ENCODE data around the gene TRAPPC3.

Gene TRAPPC3

GRCh38 chr1:36177589-36178431 lies 28.5 kb upstream of the TRAPPC3 start:
- no peak overlapping the region for H2BK12ac ChIP-seq (ENCODE audit: low read length)
- H3K23ac ChIP-seq (ENCODE audit: low read length) = no peak overlapping the region
- no peak overlapping the region for H2BK5ac ChIP-seq (ENCODE audit: low read depth, low read length, poor library complexity)
- H2AK5ac ChIP-seq (ENCODE audit: low read length) = no peak overlapping the region
- H3K9ac ChIP-seq (ENCODE audit: low read length) = no peak overlapping the region
- H3K9me3 ChIP-seq (ENCODE audit: insufficient read depth, low read depth, low read length) = no peaks in the 10 kb centered on the region
- H3K27ac ChIP-seq (ENCODE audit: low read depth, low read length) = no peak overlapping the region
- no peak overlapping the region for H3K4me3 ChIP-seq (ENCODE audit: low read depth, low read length)
- no peak overlapping the region for H2BK120ac ChIP-seq (ENCODE audit: insufficient read depth, low read length, poor library complexity)
- DNase-seq = no peak
- no peak overlapping the region for H3K14ac ChIP-seq (ENCODE audit: low read length)
- H3K4me2 ChIP-seq (ENCODE audit: low read length) = no peak overlapping the region
- no peak overlapping the region for H2AFZ ChIP-seq (ENCODE audit: insufficient read depth, low read length, poor library complexity)
- H3K4me1 ChIP-seq (ENCODE audit: control insufficient read depth in 1 of 2, insufficient read depth in 2 of 2, low read length in 2 of 2) = peaks cover 4 to 6% of the 10 kb centered on the region in 2 experiments
- H4K12ac ChIP-seq (ENCODE audit: low read depth, low read length) = no peak overlapping the region
- H4K8ac ChIP-seq (ENCODE audit: low read depth, low read length) = no peak overlapping the region
- no peak overlapping the region for H3K4ac ChIP-seq (ENCODE audit: low read depth, low read length)
- no peaks in the 10 kb centered on the region for H3K27me3 ChIP-seq (ENCODE audit: insufficient read depth, low read length)
- H3K79me2 ChIP-seq (ENCODE audit: control insufficient read depth, insufficient read depth, low read length, poor library complexity) = no peaks in the 10 kb centered on the region
- peaks cover 83 to 88% of the 10 kb centered on the region in 2 experiments for H3K36me3 ChIP-seq (ENCODE audit: control insufficient read depth in 1 of 2, insufficient read depth in 2 of 2, low read length in 2 of 2)
- H4K91ac ChIP-seq (ENCODE audit: low read depth, low read length) = no peak overlapping the region
- WGBS (ENCODE audit: extremely low coverage, insufficient coverage, insufficient read length) = no CpG with 5 or more reads among the region's 33 CpGs
- H3K79me1 ChIP-seq (ENCODE audit: low read length) = no peaks in the 10 kb centered on the region
- H3K18ac ChIP-seq (ENCODE audit: low read length) = no peak overlapping the region

DNA sequence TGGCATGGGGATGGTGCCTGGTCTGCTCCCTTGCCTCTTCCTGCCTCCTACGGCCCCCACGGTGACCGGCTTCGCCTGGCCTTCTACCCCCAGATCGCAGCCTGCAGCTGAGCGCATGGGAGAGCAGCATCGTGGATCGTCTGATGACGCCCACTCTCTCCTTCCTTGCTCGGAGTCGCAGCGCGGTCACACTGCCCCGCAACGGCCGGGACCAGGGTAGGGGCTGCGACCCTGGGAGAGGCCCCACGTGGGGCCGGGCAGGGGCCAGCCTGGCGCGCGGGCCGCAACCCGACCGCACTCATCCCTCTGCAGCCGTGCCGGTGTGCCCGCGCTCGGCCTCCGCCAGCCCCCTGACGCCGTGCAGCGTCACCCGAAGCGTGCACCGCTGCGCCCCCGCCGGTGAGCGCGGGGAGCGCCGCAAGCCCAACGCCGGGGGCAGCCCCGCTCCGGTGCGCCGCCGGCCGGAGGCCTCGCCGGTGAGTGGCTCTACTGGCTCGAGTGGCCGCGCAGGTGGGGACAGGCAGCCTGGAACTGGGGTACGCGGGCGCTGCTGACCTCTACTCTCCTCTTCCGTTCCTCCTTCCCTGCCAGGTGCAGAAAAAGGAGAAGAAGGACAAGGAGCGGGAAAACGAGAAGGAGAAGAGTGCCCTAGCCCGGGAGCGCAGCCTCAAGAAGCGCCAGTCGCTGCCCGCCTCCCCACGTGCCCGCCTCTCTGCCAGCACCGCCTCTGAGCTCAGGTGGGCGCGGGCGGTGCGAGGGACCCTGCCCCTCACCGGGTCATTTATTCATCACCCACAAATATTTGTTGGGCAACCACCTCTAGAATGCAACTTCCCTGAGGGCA lies 27.0 kb upstream of the TRAPPC3 start:
- Histone ChIP-seq H3K79me2 (ENCODE audit: control insufficient read depth, insufficient read depth, low read length, poor library complexity) (no peaks in the 10 kb centered on the region), H3K4me3 (ENCODE audit: low read depth, low read length) (no peak overlapping the region), H3K27ac (ENCODE audit: low read depth, low read length) (no peak overlapping the region), H3K14ac (ENCODE audit: low read length) (no peak overlapping the region), H3K36me3 (ENCODE audit: control insufficient read depth in 1 of 2, insufficient read depth in 2 of 2, low read length in 2 of 2) (peaks cover 89 to 96% of the 10 kb centered on the region in 2 experiments), H3K4ac (ENCODE audit: low read depth, low read length) (no peak overlapping the region), H3K18ac (ENCODE audit: low read length) (no peak overlapping the region), H4K12ac (ENCODE audit: low read depth, low read length) (no peak overlapping the region), H4K91ac (ENCODE audit: low read depth, low read length) (no peak overlapping the region), H3K9ac (ENCODE audit: low read length) (no peak overlapping the region), H3K79me1 (ENCODE audit: low read length) (no peaks in the 10 kb centered on the region), H3K27me3 (ENCODE audit: insufficient read depth, low read length) (no peaks in the 10 kb centered on the region), H3K9me3 (ENCODE audit: insufficient read depth, low read depth, low read length) (no peaks in the 10 kb centered on the region), H3K4me2 (ENCODE audit: low read length) (no peak overlapping the region), H2BK120ac (ENCODE audit: insufficient read depth, low read length, poor library complexity) (no peak overlapping the region), H2AFZ (ENCODE audit: insufficient read depth, low read length, poor library complexity) (no peak overlapping the region), H2BK12ac (ENCODE audit: low read length) (no peak overlapping the region), H2BK5ac (ENCODE audit: low read depth, low read length, poor library complexity) (no peak overlapping the region), H3K4me1 (ENCODE audit: control insufficient read depth in 1 of 2, insufficient read depth in 2 of 2, low read length in 2 of 2) (peaks cover 4 to 6% of the 10 kb centered on the region in 2 experiments), H4K8ac (ENCODE audit: low read depth, low read length) (no peak overlapping the region), H3K23ac (ENCODE audit: low read length) (no peak overlapping the region), H2AK5ac (ENCODE audit: low read length) (no peak overlapping the region)
- WGBS (ENCODE audit: extremely low coverage, insufficient coverage, insufficient read length) = no CpG with 5 or more reads among the region's 76 CpGs
- DNase-seq = no peak

DNA sequence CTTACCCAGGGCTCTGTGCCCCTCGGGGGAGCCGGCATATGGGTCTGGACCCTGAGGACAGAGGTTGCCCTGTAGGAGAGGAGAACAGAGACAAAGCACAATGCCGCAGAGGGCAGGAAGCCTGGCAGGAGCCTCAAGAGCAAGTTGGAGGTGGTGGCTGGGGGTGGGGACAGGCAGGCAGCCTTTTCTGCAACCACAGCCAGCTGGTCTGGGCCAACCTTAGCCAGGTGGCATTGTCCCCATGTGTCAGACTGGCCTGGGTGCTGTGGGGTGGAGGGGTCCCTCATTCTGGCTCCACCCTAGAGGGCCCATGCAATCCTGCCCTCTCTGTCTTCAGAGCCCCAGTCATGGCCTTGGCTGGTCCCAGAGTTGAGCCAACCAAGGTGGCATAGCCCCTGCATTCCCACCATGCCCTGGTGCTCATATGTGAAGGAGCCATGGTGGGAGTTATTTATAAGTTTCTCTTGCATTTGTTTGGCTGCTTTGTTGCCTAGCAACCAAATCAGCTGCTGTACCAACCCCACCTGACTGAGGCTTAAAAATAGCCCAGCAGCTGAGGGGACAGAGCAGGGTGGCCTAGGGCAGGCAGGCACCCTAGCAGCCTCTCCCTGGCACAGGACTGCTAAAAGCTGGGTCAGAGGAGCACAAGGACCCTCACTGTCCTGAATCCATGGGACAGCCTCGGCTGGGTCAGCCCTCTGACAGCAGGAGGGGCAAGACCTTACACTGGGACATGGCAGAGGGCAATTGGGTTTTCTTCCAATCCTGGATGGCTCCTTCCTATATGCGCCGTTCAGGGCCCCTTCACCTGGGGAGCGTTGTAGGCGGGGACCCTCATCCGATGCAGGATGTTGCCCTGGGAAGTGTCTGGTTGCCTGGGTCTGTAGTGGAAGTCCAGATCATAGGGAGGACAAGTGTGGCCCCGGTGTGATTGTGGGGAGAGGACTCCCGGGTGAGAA lies 26.1 kb upstream of the TRAPPC3 start:
- Histone ChIP-seq H2AK5ac (ENCODE audit: low read length) (no peak overlapping the region), H3K4me1 (ENCODE audit: control insufficient read depth in 1 of 2, insufficient read depth in 2 of 2, low read length in 2 of 2) (peaks cover 4 to 6% of the 10 kb centered on the region in 2 experiments), H3K79me2 (ENCODE audit: control insufficient read depth, insufficient read depth, low read length, poor library complexity) (no peaks in the 10 kb centered on the region), H2BK120ac (ENCODE audit: insufficient read depth, low read length, poor library complexity) (no peak overlapping the region), H3K4me3 (ENCODE audit: low read depth, low read length) (no peak overlapping the region), H4K8ac (ENCODE audit: low read depth, low read length) (no peak overlapping the region), H3K9me3 (ENCODE audit: insufficient read depth, low read depth, low read length) (no peaks in the 10 kb centered on the region), H3K9ac (ENCODE audit: low read length) (no peak overlapping the region), H3K18ac (ENCODE audit: low read length) (no peak overlapping the region), H3K14ac (ENCODE audit: low read length) (no peak overlapping the region), H3K4me2 (ENCODE audit: low read length) (no peak overlapping the region), H4K12ac (ENCODE audit: low read depth, low read length) (no peak overlapping the region), H2AFZ (ENCODE audit: insufficient read depth, low read length, poor library complexity) (no peak overlapping the region), H3K4ac (ENCODE audit: low read depth, low read length) (no peak overlapping the region), H3K27me3 (ENCODE audit: insufficient read depth, low read length) (no peaks in the 10 kb centered on the region), H3K36me3 (ENCODE audit: control insufficient read depth in 1 of 2, insufficient read depth in 2 of 2, low read length in 2 of 2) (peaks cover 88 to 96% of the 10 kb centered on the region in 2 experiments), H3K23ac (ENCODE audit: low read length) (no peak overlapping the region), H2BK12ac (ENCODE audit: low read length) (no peak overlapping the region), H2BK5ac (ENCODE audit: low read depth, low read length, poor library complexity) (no peak overlapping the region), H3K79me1 (ENCODE audit: low read length) (no peaks in the 10 kb centered on the region), H3K27ac (ENCODE audit: low read depth, low read length) (no peak overlapping the region), H4K91ac (ENCODE audit: low read depth, low read length) (no peak overlapping the region)
- WGBS (ENCODE audit: extremely low coverage, insufficient coverage, insufficient read length) = no CpG with 5 or more reads among the region's 11 CpGs
- no peak for DNase-seq

- Histone ChIP-seq H3K79me2 (ENCODE audit: control insufficient read depth, insufficient read depth, low read length, poor library complexity) (no peaks in the 10 kb centered on the region), H2AFZ (ENCODE audit: insufficient read depth, low read length, poor library complexity) (no peak overlapping the region), H3K79me1 (ENCODE audit: low read length) (no peaks in the 10 kb centered on the region), H3K36me3 (ENCODE audit: control insufficient read depth in 1 of 2, insufficient read depth in 2 of 2, low read length in 2 of 2) (peaks cover 84 to 94% of the 10 kb centered on the region in 2 experiments), H2AK5ac (ENCODE audit: low read length) (no peak overlapping the region), H4K8ac (ENCODE audit: low read depth, low read length) (no peak overlapping the region), H3K4me3 (ENCODE audit: low read depth, low read length) (no peak overlapping the region), H4K91ac (ENCODE audit: low read depth, low read length) (no peak overlapping the region), H2BK12ac (ENCODE audit: low read length) (no peak overlapping the region), H3K4me2 (ENCODE audit: low read length) (no peak overlapping the region), H3K4ac (ENCODE audit: low read depth, low read length) (no peak overlapping the region), H3K18ac (ENCODE audit: low read length) (no peak overlapping the region), H3K14ac (ENCODE audit: low read length) (no peak overlapping the region), H4K12ac (ENCODE audit: low read depth, low read length) (no peak overlapping the region), H3K27ac (ENCODE audit: low read depth, low read length) (no peak overlapping the region), H2BK120ac (ENCODE audit: insufficient read depth, low read length, poor library complexity) (no peak overlapping the region), H2BK5ac (ENCODE audit: low read depth, low read length, poor library complexity) (no peak overlapping the region), H3K27me3 (ENCODE audit: insufficient read depth, low read length) (no peaks in the 10 kb centered on the region), H3K9me3 (ENCODE audit: insufficient read depth, low read depth, low read length) (no peaks in the 10 kb centered on the region), H3K23ac (ENCODE audit: low read length) (no peak overlapping the region), H3K9ac (ENCODE audit: low read length) (no peak overlapping the region), H3K4me1 (ENCODE audit: control insufficient read depth in 1 of 2, insufficient read depth in 2 of 2, low read length in 2 of 2) (peaks cover 4 to 6% of the 10 kb centered on the region in 2 experiments)
- DNase-seq = no peak
- no CpG with 5 or more reads among the region's 11 CpGs for WGBS (ENCODE audit: extremely low coverage, insufficient coverage, insufficient read length)
Observed at GRCh38 chr1:36174713-36175112, 25.4 kb upstream of the TRAPPC3 start.
